Stomach smooth muscle (tissue), 2 donors: Measurements from ENCODE around the gene PAPOLA.

Source experiments
- H3K27ac ChIP-seq: one replicate; pipeline ENCODE4 v1.7.0; 2013; ENCODE audit warnings: mild to moderate bottlenecking, low read length, inconsistent platforms
- H3K27me3 ChIP-seq, 2 donors: one replicate each; pipeline ENCODE4 v1.7.0; 2013; ENCODE audit warnings: low read length in 2 of 2; ENCODE audit not compliant: insufficient read depth in 2 of 2, control insufficient read depth in 1 of 2
- H3K36me3 ChIP-seq, 2 donors: one replicate each; pipeline ENCODE4 v1.7.0; 2013; ENCODE audit warnings: low read length in 2 of 2; ENCODE audit not compliant: control insufficient read depth in 2 of 2, insufficient read depth in 2 of 2
- H3K4me1 ChIP-seq: one replicate; pipeline ENCODE4 v1.7.0; 2013; ENCODE audit warnings: low read length; ENCODE audit not compliant: control insufficient read depth, insufficient read depth
- H3K4me3 ChIP-seq, 2 donors: one replicate each; pipeline ENCODE4 v1.7.0; 2013; ENCODE audit warnings: low read length in 2 of 2
- H3K9ac ChIP-seq, 2 donors: one replicate each; pipeline ENCODE4 v1.7.0; 2013; ENCODE audit warnings: low read length in 2 of 2, mild to moderate bottlenecking in 1 of 2
- H3K9me3 ChIP-seq, 2 donors: one replicate each; pipeline ENCODE4 v1.7.0; 2013; ENCODE audit warnings: low read length in 2 of 2; ENCODE audit not compliant: control insufficient read depth in 2 of 2
- donor health status: healthy.
- donor health status: Pancreatic carcinoma.

The PAPOLA gene

GRCh38 chr14:96565811-96566210 is 63.6 kb downstream of the PAPOLA start:
- Histone ChIP-seq H3K27me3 (no peaks in the 10 kb centered on the region), H3K36me3 (peaks cover 0 to 7% of the 10 kb centered on the region in 2 donors)

GRCh38 chr14:96567289-96567899 is 65.2 kb downstream of the PAPOLA start:
- Histone ChIP-seq H3K9ac (no peak overlapping the region), H3K9me3 (no peaks in the 10 kb centered on the region), H3K27ac (no peak overlapping the region), H3K4me1 (no peaks in the 10 kb centered on the region), H3K27me3 (no peaks in the 10 kb centered on the region), H3K4me3 (no peak overlapping the region), H3K36me3 (peaks cover 4 to 7% of the 10 kb centered on the region in 2 donors)

More at GRCh38 chr14:96565811-96566210, 63.6 kb downstream of the PAPOLA start:
- H3K27ac ChIP-seq = no peak overlapping the region
- H3K4me1 ChIP-seq = no peaks in the 10 kb centered on the region
- H3K9ac ChIP-seq = no peak overlapping the region
- no peaks in the 10 kb centered on the region for H3K9me3 ChIP-seq
- H3K4me3 ChIP-seq = no peak overlapping the region

DNA sequence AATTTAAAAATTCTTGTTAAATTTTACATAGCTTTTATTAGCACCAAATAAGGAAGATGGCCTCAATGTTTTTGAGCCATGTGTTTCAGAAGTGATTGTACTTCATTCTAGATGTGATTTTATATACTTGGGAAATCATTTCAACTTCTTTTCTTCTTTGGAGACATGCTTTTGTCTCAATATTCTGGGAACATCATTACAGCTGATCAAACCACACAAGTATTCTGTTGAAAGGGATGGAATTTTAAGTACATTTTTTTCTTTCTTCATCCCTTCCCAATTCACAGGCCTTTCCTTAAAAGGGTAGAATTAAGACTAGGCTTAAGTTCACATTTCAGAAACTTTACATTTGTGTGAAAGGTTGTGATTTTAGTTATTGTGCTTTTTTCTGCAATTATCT is 66.4 kb downstream of the PAPOLA start:
- H3K27ac ChIP-seq = no peak overlapping the region
- no peak overlapping the region for H3K4me3 ChIP-seq
- peaks cover 6 to 7% of the 10 kb centered on the region in 2 donors for H3K36me3 ChIP-seq
- no peaks in the 10 kb centered on the region for H3K4me1 ChIP-seq
- H3K27me3 ChIP-seq = no peaks in the 10 kb centered on the region
- H3K9me3 ChIP-seq = no peaks in the 10 kb centered on the region
- H3K9ac ChIP-seq = no peak overlapping the region

DNA sequence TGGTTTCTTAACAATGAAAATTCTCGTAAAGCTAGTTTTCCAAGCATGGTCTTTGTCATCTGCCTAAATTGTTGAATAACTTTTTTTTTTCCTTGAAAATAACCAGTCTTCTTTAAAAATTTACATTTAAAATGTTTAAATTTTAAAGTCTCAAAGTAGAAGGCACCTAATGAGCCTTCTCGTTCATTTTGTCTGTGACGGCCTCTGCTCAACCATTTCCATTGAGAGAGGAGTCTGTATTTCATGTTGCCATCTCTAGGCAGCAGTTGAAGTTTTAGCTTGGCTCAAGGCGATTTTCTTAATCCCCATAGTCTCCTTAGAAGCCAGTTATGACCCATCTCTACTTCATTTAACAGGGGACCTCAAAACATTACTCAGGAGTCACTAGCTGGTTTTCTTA is 69.1 kb downstream of the PAPOLA start:
- no peak overlapping the region for H3K4me3 ChIP-seq

DNA sequence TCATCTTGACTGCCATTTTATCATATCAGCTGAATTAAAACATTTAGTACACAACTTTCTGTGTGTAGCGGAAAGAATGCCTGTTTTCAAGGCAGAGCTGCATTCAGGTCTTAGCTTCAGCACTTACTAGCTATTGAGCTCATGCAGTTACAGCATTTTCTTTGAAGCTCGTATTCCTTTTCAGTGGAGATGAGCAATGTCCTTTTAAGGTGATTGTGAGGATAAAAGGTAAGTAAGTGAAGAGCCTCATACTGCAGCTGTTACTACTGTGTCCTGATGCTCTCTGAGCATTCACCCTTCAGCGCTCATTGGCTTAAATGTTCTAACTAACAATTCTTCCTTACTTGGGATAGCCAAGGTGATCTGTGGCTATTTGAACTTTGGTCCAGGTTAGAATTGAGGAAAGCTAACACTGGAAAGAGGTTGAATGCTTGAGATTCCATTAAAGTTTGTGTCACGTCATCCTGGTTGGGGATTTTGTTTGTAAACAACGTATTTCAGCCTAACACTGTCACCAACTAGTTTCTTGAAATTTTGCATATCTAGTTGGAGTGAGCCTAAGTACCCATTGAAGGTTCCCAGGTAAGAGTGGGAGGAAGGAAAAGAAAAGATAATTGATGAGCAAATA is 71.4 kb downstream of the PAPOLA start:
- Histone ChIP-seq H3K27me3 (no peaks in the 10 kb centered on the region), H3K9ac (no peak overlapping the region), H3K4me1 (peaks cover 10% of the 10 kb centered on the region), H3K4me3 (no peak overlapping the region), H3K36me3 (peaks cover 0 to 6% of the 10 kb centered on the region in 2 donors), H3K27ac (no peak overlapping the region), H3K9me3 (no peaks in the 10 kb centered on the region)

More for the DNA sequence above, 69.1 kb downstream of the PAPOLA start:
- H3K9ac ChIP-seq = no peak overlapping the region
- no peaks in the 10 kb centered on the region for H3K9me3 ChIP-seq
- peaks cover 0 to 6% of the 10 kb centered on the region in 2 donors for H3K36me3 ChIP-seq
- no peaks in the 10 kb centered on the region for H3K27me3 ChIP-seq
- no peak overlapping the region for H3K27ac ChIP-seq
- H3K4me1 ChIP-seq = peaks cover 10% of the 10 kb centered on the region

GRCh38 chr14:96574171-96574632 is 72.0 kb downstream of the PAPOLA start:
- Histone ChIP-seq H3K36me3 (peaks cover 0 to 6% of the 10 kb centered on the region in 2 donors), H3K9ac (no peak overlapping the region), H3K9me3 (no peaks in the 10 kb centered on the region), H3K27ac (no peak overlapping the region), H3K4me1 (peaks cover 10% of the 10 kb centered on the region), H3K27me3 (no peaks in the 10 kb centered on the region), H3K4me3 (peak overlapping the region in 1 of 2 donors; percentile 9)

DNA sequence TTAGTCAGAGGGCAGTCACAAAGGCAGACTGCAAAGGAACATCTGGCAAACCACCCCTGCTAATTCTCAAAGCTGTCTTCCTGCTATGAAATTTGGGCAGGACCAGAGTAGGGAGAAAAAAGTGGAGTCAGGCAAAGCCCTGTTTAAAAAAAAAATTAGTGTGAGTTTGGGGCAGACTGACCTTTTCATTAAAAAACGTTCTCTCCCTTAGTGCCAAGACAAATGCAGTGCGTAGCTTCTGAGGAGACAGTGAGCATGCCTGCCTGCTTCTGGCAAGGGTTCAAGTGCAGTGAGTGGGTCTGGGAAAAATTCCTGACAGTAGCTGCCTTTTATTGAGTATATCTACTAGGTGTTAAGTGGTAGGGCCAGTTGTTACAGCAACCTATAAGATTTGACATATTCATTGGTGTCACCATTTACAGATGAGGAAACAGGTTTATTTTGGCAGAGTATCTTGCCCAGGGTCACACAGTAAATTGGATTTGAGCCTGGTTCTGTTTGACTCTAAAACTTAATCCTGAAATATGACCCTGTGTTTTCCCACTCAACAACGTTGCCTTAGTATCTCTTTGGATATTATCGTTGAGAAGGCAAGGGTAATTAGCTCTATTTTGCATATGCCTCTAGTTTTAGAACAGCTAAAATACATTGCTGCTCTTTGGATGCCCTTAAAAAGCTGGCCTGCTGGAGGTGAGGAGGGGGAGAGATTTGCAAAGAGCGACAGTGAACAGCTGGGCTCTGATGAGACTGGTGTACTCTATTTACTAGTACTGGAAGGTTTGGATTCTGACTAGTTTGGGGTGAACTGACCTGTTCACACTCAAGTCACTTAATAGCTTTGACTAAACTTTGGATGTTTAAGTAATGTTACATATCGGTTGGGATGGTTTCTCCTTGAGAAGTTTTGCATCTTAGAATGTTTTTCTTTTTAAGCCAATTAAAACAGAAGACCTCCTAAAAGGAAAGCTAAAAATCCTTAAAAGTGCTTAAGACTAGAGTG is 72.8 kb downstream of the PAPOLA start:
- Histone ChIP-seq H3K36me3 (peaks cover 0 to 6% of the 10 kb centered on the region in 2 donors), H3K27me3 (no peaks in the 10 kb centered on the region), H3K4me1 (peaks cover 10% of the 10 kb centered on the region), H3K9ac (no peak overlapping the region), H3K9me3 (no peaks in the 10 kb centered on the region), H3K4me3 (no peak overlapping the region), H3K27ac (no peak overlapping the region)

DNA sequence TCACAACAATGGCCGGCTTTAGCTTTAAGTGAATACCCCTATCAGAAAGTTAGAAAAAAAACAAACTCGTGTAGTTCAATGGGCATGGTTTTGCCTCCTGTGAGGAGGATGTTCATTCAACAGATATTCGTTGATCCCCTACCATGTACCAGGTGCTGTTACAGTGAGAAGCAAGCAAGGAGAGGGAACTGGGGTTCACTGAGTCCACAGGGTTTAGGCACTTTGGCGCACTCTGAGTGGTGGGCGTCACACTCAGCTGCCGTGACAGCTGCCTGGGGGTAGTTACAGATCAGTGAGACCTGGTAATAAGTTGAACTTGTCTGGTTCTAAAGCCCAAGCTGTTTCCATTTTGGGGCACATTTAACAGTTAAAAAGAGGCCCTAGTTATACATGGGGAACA is 74.2 kb downstream of the PAPOLA start:
- Histone ChIP-seq H3K4me1 (peaks cover 10% of the 10 kb centered on the region), H3K9ac (no peak overlapping the region), H3K27ac (no peak overlapping the region), H3K9me3 (no peaks in the 10 kb centered on the region), H3K4me3 (no peak overlapping the region), H3K27me3 (no peaks in the 10 kb centered on the region), H3K36me3 (peaks cover 0 to 6% of the 10 kb centered on the region in 2 donors)

- Histone ChIP-seq H3K27me3 (no peaks in the 10 kb centered on the region), H3K27ac (no peak overlapping the region), H3K9me3 (no peaks in the 10 kb centered on the region), H3K36me3 (peaks cover 0 to 2% of the 10 kb centered on the region in 2 donors), H3K4me1 (peaks cover 10% of the 10 kb centered on the region), H3K4me3 (no peak overlapping the region), H3K9ac (no peak overlapping the region)
Observed at GRCh38 chr14:96576937-96577336, 74.8 kb downstream of the PAPOLA start.

- Histone ChIP-seq H3K27ac (no peak overlapping the region), H3K36me3 (no peaks in the 10 kb centered on the region), H3K9ac (no peak overlapping the region), H3K4me1 (peaks cover 10% of the 10 kb centered on the region), H3K4me3 (no peak overlapping the region), H3K9me3 (no peaks in the 10 kb centered on the region), H3K27me3 (peaks cover 0 to 2% of the 10 kb centered on the region in 2 donors)
Observed at GRCh38 chr14:96578619-96579018, 76.4 kb downstream of the PAPOLA start.
